HepG2 (cell line): ENCODE measurements around the gene DIP2C. TPM values are rescaled to one million over a fixed set of nuclear protein-coding genes. Genes with fewer than 3 reads are reported as not detected.

ENCODE experiments used
- ATAC-seq: fragments of 200-7000 bp; cut with Tn5 transposase; 3 replicates; pipeline ENCODE4 v1.9.1; 2020; ENCODE audit warnings: mild to moderate bottlenecking, moderate library complexity
- BruUV-seq: library from RNA; stranded (reverse); fragments of 400-500 nt; replicated peaks from 2 replicates; lab custom pipeline; 2021; lab: Mats Ljungman, UMichigan
- CTCF ChIA-PET: fragments of 300-600 bp; formaldehyde crosslinking; extraction: SDS; loops from one replicate; lab custom pipeline; 2021; ENCODE audit warnings: low total read pairs, inconsistent platforms, low intra/inter-chr PET ratio; lab: Yijun Ruan, JAX
- POLR2A ChIA-PET: fragments of 350-600 bp; sonication (Branson Sonifier 250); formaldehyde crosslinking; loops from one replicate; lab custom pipeline; 2020; ENCODE audit warnings: antibody characterized with exemption, inconsistent platforms; lab: Yijun Ruan, JAX
- DNase-seq: peaks from one replicate; pipeline ENCODE4 v3.0.0-alpha.2; 2015; ENCODE audit warnings: low spot score
- FAIRE-seq: peaks from 3 replicates; lab custom pipeline; 2011; peaks lifted over from hg19 to GRCh38; lab: Jason Lieb, UNC
- H2AFZ ChIP-seq: one replicate; pipeline ENCODE4 v1.6.1; 2011; ENCODE audit warnings: low read length, inconsistent platforms
- H3K27ac ChIP-seq: fragments of 300-600 bp; 3 replicates; pipeline ENCODE4 v1.8.0; 2011; ENCODE audit warnings: mixed run types, mild to moderate bottlenecking, mixed read lengths, low read length, inconsistent platforms; ENCODE audit not compliant: insufficient read depth; ENCODE audit errors: extremely low read length
- H3K27me3 ChIP-seq, 2 experiments: fragments of 200-600 bp in 1 of 2; 2 replicates in 1 of 2; 3 replicates in 1 of 2; pipeline versions ENCODE4 v1.6.0 to v1.8.0; 2011; ENCODE audit warnings: low read length in 2 of 2, mild to moderate bottlenecking in 2 of 2, moderate library complexity in 2 of 2, inconsistent platforms in 1 of 2; ENCODE audit not compliant: insufficient read depth in 2 of 2, control insufficient read depth in 1 of 2
- H3K36me3 ChIP-seq, 2 experiments: fragments of 200-600 bp in 1 of 2; replicated peaks in 1 of 2; 2 replicates in 1 of 2; 3 replicates in 1 of 2; pipeline versions ENCODE4 v1.5.1 to v1.8.0; 2011; ENCODE audit warnings: low read length in 2 of 2, inconsistent platforms in 1 of 2; ENCODE audit not compliant: insufficient read depth in 2 of 2, control insufficient read depth in 1 of 2
- H3K4me1 ChIP-seq: 2 replicates; pipeline ENCODE4 v1.5.1; 2012; ENCODE audit warnings: low read length, inconsistent platforms; ENCODE audit not compliant: insufficient read depth
- H3K4me2 ChIP-seq: 2 replicates; pipeline ENCODE4 v1.6.0; 2011; ENCODE audit warnings: low read depth, low read length, inconsistent platforms
- H3K4me3 ChIP-seq, 3 experiments: fragments of 200-600 bp in 1 of 3; sonication (generic), shearing (Covaris generic) in 1 of 3; replicated peaks in 1 of 3; 2 replicates each; pipeline ENCODE4 v1.5.1; 2011 to 2016; ENCODE audit warnings: low read length in 3 of 3, inconsistent platforms in 2 of 3, low read depth in 2 of 3, mild to moderate bottlenecking in 2 of 3, control low read depth in 1 of 3, mixed read lengths in 1 of 3; ENCODE audit not compliant: insufficient read depth in 1 of 3
- H3K79me2 ChIP-seq: one replicate; pipeline ENCODE4 v1.6.1; 2011; ENCODE audit warnings: low read length, inconsistent platforms; ENCODE audit not compliant: insufficient read depth
- H3K9ac ChIP-seq: 2 replicates; pipeline ENCODE4 v1.6.0; 2011; ENCODE audit warnings: mild to moderate bottlenecking, low read depth, low read length, inconsistent platforms; ENCODE audit not compliant: insufficient read depth
- H3K9me3 ChIP-seq: 2 replicates; pipeline ENCODE4 v1.5.1; 2012; ENCODE audit warnings: mild to moderate bottlenecking, low read length
- H4K20me1 ChIP-seq: 2 replicates; pipeline ENCODE4 v1.6.0; 2011; ENCODE audit warnings: inconsistent platforms, mild to moderate bottlenecking, low read length, moderate library complexity; ENCODE audit not compliant: insufficient read depth
- E2F1 ChIP-seq: sonication (generic); formaldehyde crosslinking; IDR thresholded peaks from 2 replicates; pipeline ENCODE4 v1.5.0; 2020; ENCODE audit warnings: missing genetic modification reagents
- TEAD3 ChIP-seq: optimal IDR thresholded peaks from 2 replicates; pipeline ENCODE3; 2016; ENCODE audit warnings: borderline replicate concordance
- TOE1 ChIP-seq: sonication (generic); formaldehyde crosslinking; IDR thresholded peaks from 2 replicates; pipeline ENCODE4 v1.4.0; 2020; ENCODE audit warnings: mild to moderate bottlenecking, missing genetic modification reagents
- ZBTB20 ChIP-seq: sonication (generic); formaldehyde crosslinking; IDR thresholded peaks from 2 replicates; pipeline ENCODE4 v1.8.1; 2023; ENCODE audit warnings: missing genetic modification reagents, low read depth, mild to moderate bottlenecking, borderline replicate concordance
- ZNF138 ChIP-seq: sonication (generic); formaldehyde crosslinking; IDR thresholded peaks from 2 replicates; pipeline ENCODE4 v1.5.0; 2020; ENCODE audit warnings: mild to moderate bottlenecking, low read depth, missing genetic modification reagents
- ZNF292 ChIP-seq: sonication (generic); formaldehyde crosslinking; IDR thresholded peaks from 2 replicates; pipeline ENCODE4 v1.8.1; 2022; ENCODE audit warnings: mild to moderate bottlenecking, low read depth, missing genetic modification reagents, borderline replicate concordance
- ZNF451 ChIP-seq: sonication (generic); formaldehyde crosslinking; IDR thresholded peaks from 2 replicates; pipeline ENCODE4 v1.5.0; 2020; ENCODE audit warnings: mild to moderate bottlenecking, missing genetic modification reagents
- ZNF484 ChIP-seq: sonication (generic); formaldehyde crosslinking; IDR thresholded peaks from 2 replicates; pipeline ENCODE4 v1.5.1; 2020; ENCODE audit warnings: mild to moderate bottlenecking, low read depth, missing genetic modification reagents, borderline replicate concordance
- ZNF510 ChIP-seq: sonication (generic); formaldehyde crosslinking; IDR thresholded peaks from 2 replicates; pipeline ENCODE4 v1.4.0; 2020; ENCODE audit warnings: low read depth, mild to moderate bottlenecking, missing genetic modification reagents
- ZNF569 ChIP-seq: sonication (generic); formaldehyde crosslinking; IDR thresholded peaks from 2 replicates; pipeline ENCODE4 v1.5.0; 2020; ENCODE audit warnings: mild to moderate bottlenecking, missing genetic modification reagents, moderate library complexity, borderline replicate concordance
- WGBS: methylation state at CpG from one replicate; pipeline ENCODE4 v1.1.6; 2017; ENCODE audit warnings: low lambda C conversion rate; 5-methylcytosine and 5-hydroxymethylcytosine counted together
- in situ Hi-C: cut with HindIII; loops from 2 replicates; pipeline ENCODE4 v1.10.0; 2017; ENCODE audit warnings: low pct_unique_long_range_greater_than_20kb; ENCODE audit not compliant: extremely low pct_ligation_motif_present
- intact Hi-C: fragments of 100-400 bp; cut with micrococcal nuclease; formaldehyde crosslinking; loops from one replicate; pipeline ENCODE4 v1.10.0; 2022; ENCODE audit not compliant: unreplicated experiment
- polyA plus RNA-seq, 8 experiments: library from polyadenylated mRNA; depleted of rRNA in 3 of 8; stranded (reverse) in 7 of 8; unstranded in 1 of 8; fragments of >200 nt; fragmentation: Illumina TruSeq in 4 of 8; extraction: Trizol in 4 of 8; gene quantifications; 2 replicates each; pipeline versions ENCODE4 v1.2.1 to v1.2.3, GENCODE V29; 2011 to 2016; ENCODE audit warnings: low read depth in 4 of 8, missing spikeins in 1 of 8, mixed read lengths in 1 of 8; ENCODE audit not compliant: insufficient read depth in 1 of 8
- total RNA-seq, 5 experiments: library from RNA; depleted of rRNA; stranded (reverse); fragments of >200 nt; fragmentation: Illumina TruSeq; extraction: Trizol; gene quantifications; 2 replicates each; pipeline ENCODE4 v1.2.3, GENCODE V29; 2016; ENCODE audit warnings: low read depth in 1 of 5

Gene DIP2C
- total and polyA plus RNA-seq, 2 of the 13 experiments (the other 11 are each of a cell fraction or from before 2014, with no cell fraction given) = 2.2 to 2.7 TPM

- Histone ChIP-seq H3K9ac (no peak overlapping the region), H3K27ac (no peak overlapping the region), H3K4me2 (no peak overlapping the region), H3K36me3 (peaks cover 14 to 41% of the 10 kb centered on the region in 2 experiments), H3K4me1 (no peaks in the 10 kb centered on the region), H3K27me3 (no peaks in the 10 kb centered on the region), H2AFZ (no peak overlapping the region), H3K4me3 (no peak overlapping the region), H3K79me2 (no peaks in the 10 kb centered on the region), H4K20me1 (no peaks in the 10 kb centered on the region), H3K9me3 (no peaks in the 10 kb centered on the region)
- in situ Hi-C loops = no loop called here
- ChIA-PET CTCF (no interaction called here), POLR2A (no interaction called here)
- no peak for FAIRE-seq
- intact Hi-C loops = no loop called here
- TF ChIP-seq ZNF510 (no peak), TOE1 (CRISPR knock-in tag) (no peak), E2F1 (CRISPR knock-in tag) (no peak)
- 98% methylated on average over 12 of the region's 13 CpGs for WGBS
- BruUV-seq = no TSS peak
- no peak for DNase-seq
- ATAC-seq = no peak
Observed at GRCh38 chr10:251982-252582, 437.4 kb downstream of the DIP2C start.

GRCh38 chr10:248307-248706 is 441.2 kb downstream of the DIP2C start:
- H3K4me1 ChIP-seq = no peaks in the 10 kb centered on the region
- intact Hi-C loops (no loop called here), in situ Hi-C loops (no loop called here)
- H4K20me1 ChIP-seq = no peaks in the 10 kb centered on the region
- WGBS = 97% methylated on average over 15 of the region's 15 CpGs
- H3K4me3 ChIP-seq = no peak overlapping the region
- no peak overlapping the region for H2AFZ ChIP-seq
- POLR2A ChIA-PET = no interaction called here
- no peak for FAIRE-seq
- H3K27ac ChIP-seq = no peak overlapping the region
- no peak overlapping the region for H3K4me2 ChIP-seq
- H3K9me3 ChIP-seq = no peaks in the 10 kb centered on the region
- no peak for DNase-seq
- no TSS peak for BruUV-seq
- no peaks in the 10 kb centered on the region for H3K79me2 ChIP-seq
- H3K36me3 ChIP-seq = peaks cover 14 to 48% of the 10 kb centered on the region in 2 experiments
- H3K27me3 ChIP-seq = no peaks in the 10 kb centered on the region
- no peak overlapping the region for H3K9ac ChIP-seq
- CTCF ChIA-PET = no interaction called here
- no peak for ATAC-seq
- TF ChIP-seq TEAD3 (CRISPR knock-in tag) (no peak), ZNF138 (no peak), ZNF569 (CRISPR knock-in tag) (no peak), ZNF451 (CRISPR knock-in tag) (no peak), ZNF292 (no peak), ZBTB20 (CRISPR knock-in tag) (no peak), ZNF484 (CRISPR knock-in tag) (no peak)
